GM23248 (cell line): ENCODE results near the gene NUDT16L1.

Experiments used
- EZH2 ChIP-seq: fragments of 200-600 bp; sonication (generic); IDR thresholded peaks from 2 replicates; pipeline ENCODE4 v1.6.1; 2018; ENCODE audit warnings: antibody characterized with exemption, mild to moderate bottlenecking; ENCODE audit not compliant: insufficient read depth, poor library complexity, severe bottlenecking
- EZH2phosphoT487 ChIP-seq: fragments of 200-600 bp; sonication (generic); IDR thresholded peaks from 2 replicates; pipeline ENCODE4 v1.6.1; 2018; ENCODE audit warnings: antibody characterized with exemption, moderate library complexity, mild to moderate bottlenecking, low read depth; ENCODE audit not compliant: insufficient read depth

DNA sequence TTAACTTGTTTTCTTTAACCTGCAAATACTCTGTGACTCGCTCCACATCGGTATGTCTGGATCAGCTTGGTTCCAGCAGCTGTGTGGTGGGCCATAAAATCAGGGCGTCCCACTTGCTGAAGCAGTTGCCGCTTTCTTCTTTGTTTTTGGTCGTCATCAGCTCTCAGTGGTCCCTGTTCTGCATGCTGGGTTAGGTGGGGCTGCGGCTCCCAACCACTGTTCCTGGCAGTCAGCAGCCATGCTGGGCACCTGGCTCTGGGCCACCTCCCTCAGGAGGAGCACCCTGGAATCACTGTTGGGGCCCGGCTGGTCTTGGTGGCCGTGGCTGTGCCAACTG, 45.8 kb upstream of the NUDT16L1 start:
- no peak for TF ChIP-seq EZH2
- no peak for TF ChIP-seq EZH2phosphoT487
